GM19240 (cell line): ENCODE measurements around the gene ZBTB7B.
"Not testable (repeated sequence)": the region's sequence is repeated elsewhere in the genome, so short reads cannot be mapped to it uniquely, and the experiment has no call there.

ENCODE experiments used
- DNase-seq: peaks from one replicate; pipeline ENCODE4 v3.0.0; 2011; ENCODE audit warnings: low spot score; ENCODE audit not compliant: insufficient read length

ZBTB7B gene

DNA sequence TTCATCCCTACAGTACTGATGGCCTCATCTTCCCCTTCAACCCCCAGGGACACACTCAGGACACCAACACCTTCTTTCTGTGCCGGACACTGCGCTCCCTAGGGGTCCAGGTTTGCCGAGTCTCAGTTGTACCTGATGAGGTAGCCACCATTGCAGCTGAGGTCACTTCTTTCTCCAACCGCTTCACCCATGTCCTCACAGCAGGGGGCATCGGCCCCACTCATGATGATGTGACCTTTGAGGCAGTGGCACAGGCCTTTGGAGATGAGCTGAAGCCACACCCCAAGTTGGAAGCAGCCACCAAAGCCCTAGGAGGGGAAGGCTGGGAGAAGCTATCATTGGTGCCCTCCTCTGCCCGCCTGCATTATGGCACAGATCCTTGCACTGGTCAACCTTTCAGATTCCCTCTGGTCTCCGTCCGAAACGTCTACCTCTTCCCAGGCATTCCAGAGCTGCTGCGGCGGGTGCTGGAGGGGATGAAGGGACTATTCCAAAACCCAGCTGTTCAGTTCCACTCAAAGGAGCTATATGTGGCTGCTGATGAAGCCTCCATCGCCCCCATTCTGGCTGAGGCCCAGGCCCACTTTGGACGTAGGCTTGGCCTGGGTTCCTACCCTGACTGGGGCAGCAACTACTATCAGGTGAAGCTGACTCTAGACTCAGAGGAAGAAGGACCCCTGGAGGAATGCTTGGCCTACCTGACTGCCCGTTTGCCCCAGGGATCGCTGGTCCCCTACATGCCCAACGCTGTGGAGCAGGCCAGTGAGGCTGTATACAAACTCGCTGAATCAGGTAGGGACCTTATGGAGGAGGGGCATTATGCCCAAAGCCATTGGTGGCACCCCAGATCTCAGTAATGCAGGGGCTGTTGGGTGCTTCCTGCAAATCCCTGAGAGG, 14.3 kb upstream of the ZBTB7B start:
- no peak for DNase-seq

DNA sequence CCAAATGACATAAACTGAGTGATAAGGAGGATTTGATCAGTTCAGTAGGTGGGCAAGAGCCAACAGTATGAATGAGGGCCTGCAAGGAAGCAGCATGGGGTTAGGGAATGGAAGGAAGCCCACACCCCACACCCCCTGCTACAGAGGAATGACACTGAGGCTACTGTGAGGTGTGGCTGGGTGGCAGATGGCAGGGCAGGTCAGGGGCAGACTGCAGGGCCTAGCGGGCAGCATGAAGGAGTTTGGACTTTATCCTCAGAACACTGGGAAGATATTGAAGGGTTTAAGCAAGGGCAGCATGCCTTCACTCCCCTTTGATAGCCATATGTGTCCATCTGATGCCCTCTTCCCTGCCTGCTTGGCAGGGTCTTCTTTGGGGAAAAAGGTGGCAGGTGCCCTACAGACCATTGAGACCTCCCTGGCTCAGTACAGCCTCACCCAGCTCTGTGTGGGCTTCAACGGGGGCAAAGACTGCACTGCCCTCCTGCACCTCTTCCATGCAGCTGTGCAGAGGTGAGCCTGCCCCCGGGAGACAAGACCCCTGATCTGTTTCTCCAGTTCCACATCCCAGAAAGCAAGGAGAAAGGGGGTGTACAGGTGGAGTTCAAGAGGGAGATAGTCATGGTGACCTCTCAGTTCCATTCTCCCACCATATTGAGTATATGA, 13.3 kb upstream of the ZBTB7B start:
- no peak for DNase-seq

DNA sequence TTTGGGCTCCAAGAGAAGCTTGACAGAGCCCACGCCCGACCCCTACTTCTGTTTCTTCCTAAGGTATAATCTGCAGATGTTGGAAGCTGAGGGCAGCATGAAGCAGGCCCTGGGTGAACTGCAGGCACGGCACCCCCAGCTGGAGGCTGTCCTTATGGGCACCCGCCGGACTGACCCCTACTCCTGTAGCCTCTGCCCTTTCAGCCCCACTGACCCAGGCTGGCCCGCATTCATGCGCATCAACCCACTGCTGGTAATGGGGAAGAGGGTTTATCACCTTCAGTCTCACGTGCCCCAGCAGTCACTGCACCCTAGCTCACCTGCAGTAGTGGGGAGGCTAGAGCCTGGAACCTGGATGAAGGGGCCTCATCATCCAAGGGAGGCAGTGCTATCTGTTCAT, 12.3 kb upstream of the ZBTB7B start:
- DNase-seq, result no peak

DNA sequence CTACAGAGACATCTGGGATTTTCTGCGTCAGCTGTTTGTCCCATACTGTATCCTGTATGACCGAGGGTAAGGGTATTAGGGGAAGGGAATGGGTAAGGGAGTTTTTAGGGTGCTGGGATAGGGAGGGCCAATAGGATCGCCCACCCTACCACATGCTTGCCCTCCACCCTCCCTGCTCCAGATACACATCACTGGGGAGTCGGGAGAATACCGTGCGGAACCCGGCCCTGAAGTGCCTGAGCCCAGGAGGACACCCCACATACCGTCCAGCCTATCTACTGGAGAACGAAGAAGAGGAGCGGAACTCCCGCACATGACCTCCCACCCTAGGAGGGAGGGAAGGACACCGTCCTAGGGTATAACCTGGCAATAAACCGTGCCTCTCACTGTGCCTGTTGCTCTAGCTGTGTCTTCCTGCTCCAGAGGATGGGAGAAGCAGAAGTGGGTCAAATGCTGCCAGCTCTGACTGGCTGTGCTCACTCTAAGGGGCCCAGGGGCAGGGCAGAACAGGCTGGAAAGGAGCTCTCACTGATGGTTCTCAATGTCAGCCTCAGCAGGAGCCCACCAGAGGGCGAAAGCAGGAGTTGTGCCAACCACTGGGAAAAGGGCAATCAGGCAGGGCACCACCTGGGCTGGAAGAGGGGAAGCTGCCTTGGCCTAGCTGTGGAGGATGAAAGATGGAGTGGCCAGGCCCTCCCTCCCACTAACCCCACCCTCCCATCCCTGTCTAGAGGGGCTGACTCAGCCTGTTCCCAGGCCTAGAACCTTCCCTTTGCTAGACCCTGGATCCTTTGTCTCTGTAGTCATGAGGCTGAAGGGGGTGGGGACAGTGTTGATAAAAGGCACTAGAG, 9.7 kb upstream of the ZBTB7B start:
- DNase-seq, result no peak

DNA sequence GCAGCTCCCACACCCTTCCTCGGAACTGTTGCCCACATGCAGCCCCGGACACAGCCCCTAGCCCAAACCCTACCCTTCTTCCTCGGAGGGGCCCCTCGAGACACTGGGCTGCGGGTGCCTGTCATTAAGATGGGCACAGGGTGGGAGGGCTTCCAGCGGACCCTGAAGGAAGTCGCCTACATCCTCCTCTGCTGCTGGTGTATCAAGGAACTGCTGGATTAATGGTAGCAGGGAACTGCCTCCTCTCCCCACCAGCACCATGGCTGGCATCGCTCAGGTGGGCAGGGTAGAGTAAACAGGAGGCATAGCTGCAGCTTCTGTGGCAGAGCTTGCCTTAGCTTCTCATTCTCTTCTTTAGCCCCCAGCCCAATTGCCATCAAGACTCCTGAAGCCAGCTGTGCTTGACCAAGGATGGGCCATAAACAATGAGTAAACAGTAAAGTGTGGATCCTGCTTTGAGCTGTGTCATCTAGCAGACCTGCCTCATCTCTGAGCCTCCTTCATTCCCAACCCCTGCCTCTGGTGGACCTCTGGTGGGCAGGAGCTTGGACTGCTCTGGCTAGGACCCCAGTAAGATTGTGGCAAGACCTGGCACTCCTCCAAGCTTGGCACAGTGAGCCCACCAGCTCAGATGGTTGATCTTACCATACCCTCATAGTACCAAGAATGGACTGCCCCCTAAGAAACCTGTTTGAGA, 8.9 kb upstream of the ZBTB7B start, which contains the start of gene LENEP:
Gene LENEP, plus strand, starts transcription at position 15 of the 697 bp plus-strand sequence. Its CDS starts 22 bp downstream, at position 37.
- DNase-seq, result no peak

DNA sequence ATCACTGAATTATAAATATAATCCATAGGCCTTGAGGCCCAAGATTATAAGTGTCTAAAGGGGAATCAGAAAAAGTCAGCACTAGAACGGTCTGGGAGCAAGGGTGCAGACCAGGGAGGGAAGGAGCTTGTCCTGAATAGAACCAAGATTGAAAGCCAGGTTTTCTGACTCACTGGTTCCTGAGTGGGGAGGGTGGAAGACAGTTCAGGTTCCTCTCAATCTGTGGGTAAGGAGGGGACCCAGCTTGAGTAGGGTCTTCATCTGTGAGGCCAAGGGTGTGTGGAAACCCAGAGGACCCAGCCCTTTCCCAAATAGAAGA, 8.4 kb upstream of the ZBTB7B start:
- no peak for DNase-seq

DNA sequence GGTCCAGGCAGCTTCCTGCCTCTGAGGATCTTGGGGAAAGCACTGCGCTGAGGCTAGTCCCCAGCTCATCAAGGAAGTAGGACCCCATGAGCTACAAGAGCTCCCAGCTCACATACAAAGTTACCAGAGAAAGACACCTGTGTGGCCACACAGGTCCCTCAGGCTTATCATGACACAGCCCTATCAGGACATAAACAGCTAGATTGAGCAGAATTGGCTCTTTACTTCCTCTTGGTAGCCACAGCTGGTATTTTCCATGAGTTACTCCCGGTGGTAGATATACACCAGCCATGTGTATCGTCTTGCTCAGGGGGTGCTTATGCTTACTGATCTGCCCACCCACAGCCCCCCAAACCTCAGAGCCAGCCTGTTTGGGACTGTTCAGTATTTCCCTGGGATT, 8.0 kb upstream of the ZBTB7B start:
- DNase-seq, result no peak

DNA sequence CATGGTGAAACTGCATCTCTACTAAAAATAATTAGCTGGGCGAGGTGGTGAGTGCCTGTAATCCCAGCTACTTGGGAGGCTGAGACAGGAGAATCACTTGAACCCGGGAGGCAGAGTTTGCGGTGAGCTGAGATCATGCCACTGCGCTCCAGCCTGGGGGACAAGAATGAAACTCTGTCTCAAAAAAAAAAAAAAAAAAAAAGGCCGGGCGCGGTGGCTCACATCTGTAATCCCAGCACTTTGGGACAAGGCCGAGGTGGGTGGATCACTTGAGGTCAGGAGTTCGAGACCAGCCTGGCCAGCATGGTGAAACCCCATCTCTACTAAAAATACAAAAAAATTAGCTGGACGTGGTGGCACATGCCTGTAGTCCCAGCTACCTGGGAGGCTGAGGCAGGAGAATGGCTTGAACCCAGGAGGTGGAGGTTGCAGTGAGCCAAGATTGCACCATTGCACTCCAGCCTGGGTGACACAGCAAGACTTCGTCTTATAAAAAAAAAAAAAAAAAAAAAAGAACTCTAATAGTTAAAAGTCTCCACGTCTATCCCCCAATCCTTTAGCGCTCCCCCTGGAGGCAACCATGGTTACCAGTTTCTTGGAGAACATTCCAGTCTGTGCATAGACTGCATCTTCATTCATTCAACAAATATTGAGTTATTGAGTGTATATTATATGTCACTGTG, 7.2 kb upstream of the ZBTB7B start:
- DNase-seq, result not testable (repeated sequence)

DNA sequence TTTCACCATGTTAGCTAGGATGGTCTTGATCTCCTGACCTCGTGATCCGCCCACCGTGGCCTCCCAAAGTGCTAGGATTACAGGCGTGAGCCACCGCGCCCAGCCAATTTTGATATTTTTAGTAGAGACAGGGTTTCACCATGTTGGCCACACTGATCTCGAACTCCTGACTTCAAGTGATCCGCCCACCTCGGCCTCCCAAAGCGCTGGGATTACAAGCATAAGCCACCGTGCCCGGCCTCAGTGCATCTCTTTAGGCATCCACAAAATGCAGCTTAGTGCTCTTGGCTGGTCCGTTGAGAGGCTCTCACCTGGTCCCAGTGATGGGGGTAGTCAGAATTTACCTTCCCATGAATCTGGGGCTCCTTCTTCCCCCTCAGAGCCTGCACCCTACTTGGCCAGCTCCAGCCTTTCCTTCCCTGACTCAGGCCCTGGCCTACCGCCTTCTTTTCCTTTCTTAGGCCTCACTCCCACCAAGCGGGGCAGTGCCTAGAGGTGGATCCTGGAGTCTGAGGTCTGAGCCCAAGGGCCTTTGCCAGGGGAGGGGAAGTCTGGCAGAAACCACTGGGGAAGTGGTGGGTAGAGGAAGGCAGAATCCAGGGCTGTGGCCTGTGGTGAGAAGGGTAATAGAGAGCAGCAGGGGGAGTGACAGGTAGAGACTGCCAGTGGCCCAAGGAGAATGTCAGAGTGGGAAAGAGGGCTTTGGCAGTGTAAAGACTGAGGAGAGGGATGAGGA, 5.5 kb upstream of the ZBTB7B start:
- DNase-seq, result no peak

DNA sequence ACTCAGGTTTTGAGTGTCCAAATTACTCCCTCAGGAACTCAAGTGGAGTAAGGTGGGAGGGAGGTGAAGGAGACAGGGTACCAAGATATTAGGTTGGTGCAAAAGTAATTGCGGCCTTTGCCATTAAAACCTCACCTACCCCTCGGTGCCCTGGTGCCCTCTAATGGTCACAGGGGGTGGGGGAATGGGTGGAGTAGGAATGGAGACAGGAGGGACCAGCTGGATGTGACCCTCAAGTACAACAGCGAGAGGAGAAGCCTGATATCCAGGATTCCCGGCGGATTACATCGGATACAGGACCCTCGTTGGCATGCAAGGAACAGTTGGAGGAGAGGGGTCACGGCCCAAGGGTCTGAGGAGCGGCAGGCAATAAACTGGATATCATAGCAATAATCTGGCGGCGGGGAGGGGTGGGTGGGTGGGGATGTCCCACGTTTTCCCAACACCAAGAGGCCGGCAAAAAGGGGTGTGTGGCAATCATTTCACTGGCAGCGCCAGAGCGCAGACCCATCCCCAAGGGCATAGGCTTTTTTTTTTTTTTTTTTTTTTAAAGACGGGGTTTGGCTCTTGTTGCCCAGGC, 4.3 kb upstream of the ZBTB7B start:
- no peak for DNase-seq

DNA sequence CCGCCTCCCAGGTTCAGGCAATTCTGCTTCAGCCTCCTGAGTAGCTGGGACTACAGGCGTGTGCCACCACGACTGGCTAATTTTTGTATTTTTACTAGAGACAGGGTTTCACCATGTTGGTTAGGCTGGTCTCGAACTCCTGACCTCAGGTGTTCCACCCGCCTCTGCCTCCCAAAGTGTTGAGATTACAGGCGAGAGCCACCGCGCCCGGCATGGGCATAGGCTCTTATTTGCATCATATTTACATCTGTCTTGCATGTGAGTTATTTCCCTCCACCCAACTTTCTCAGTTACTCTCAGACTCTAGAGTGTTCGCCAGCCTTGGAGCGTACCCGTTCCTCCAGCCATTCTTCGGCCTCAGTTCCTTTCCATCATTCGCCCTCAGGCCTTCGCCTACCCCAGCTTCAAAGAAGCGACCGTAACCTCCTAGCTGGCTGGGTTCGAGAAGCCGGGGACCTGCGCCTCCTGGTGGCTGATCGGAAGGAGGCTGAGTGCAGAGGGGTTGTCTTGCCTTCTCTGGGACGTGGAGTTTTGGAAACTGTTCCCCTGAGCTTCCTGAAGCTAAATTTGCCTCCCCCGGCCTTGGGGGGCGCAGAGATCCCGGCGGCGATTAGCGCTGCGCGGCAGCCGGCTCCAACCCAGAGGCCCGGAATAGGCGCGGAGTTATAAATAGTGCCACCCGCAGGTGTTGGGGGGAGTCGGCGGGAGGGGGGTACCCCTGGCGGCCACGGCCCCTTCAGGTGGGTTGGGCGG, 3.6 kb upstream of the ZBTB7B start:
- peak; percentile 67 for DNase-seq

DNA sequence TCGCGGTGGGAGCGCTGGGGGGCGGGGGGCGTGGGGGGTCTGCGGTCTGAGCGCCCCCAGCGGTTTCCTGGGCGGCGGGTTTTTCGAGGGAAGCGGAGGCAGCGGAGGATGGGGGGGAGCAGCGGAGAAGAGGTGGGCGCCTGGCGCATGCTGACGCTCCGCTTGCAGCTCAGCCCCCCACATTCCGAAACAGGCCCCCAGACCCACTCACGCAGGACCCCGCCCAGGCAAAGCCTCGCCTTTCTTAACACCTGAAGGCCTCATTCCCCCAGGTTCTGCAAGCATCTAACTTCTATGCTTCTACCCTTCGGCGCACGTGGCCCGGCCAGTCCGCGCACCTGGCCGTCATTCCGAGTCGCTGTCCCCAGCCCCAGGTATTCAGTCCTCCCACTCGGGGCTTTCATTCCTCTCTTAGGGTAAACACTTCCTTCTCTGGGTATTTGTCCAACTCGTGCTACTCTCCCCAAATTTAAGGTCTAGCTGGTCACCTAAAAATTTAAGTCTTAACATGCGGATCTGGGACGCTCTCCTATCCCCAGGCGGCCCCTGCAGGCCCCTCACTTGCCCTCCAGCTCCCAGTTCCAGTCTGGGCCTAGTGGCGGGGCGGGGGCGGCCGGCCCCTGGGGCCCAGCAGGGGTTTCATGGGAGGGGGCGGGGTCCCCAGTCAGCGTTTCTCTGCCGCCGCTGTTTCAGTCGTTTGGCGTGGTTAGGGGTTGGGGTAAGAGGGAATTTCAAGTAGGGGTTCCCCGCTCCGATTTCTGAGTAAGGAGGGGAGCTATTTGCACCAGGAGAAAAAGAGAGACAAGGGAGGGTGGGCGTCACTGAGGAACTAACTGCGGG, 2.8 kb upstream of the ZBTB7B start:
- DNase-seq, result no peak

DNA sequence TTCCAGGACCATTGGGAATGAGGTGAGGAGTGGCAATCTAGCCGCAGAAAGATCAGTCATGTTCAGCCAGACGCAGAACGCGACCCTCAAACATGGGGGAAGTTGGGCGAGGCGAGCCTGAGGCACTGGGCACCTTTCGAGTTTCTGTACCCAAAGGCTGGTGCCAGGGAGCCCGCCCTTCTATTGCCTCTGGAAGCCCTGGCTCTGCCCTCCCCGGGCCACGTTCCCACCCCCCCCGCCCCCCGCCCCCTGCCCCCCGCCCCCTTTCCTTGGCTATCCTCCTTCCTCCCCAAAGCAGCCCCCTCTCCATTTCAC, 2.2 kb upstream of the ZBTB7B start:
- no peak for DNase-seq

DNA sequence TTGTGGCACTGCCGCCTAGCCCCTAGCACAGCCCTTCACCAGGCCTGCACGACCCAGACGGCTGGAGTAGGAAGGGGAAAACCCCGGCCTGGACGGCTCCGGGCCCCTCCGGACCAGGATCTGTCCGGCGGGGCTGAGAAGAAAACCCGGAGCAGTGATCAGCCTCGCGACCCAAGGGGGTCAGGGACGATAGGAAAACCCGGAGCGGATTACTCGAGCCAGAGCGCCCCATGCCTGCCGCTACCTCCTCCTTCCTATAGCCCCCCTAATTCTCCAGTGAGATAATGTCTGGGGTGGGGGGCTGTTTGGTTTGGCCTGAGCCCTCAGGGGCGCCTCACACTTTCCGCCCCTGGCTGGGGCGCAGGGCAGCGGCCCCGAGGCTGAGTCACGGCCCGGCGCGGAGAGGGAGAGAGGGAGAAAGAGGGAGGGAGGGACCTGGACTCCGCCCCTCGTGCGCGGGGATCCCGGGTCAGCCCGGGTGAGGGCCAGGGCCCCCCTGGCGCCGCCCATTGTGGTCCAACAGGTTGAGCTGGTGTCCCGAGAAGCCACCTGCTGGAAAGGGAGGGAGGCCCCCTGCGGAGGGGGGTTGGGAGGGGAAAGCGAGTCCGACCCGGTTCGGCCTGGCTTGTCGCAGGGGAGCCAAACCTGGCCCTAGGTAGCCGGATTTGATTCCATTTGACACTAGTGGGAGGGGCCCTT, 1.7 kb upstream of the ZBTB7B start:
- DNase-seq, result peak; percentile 69

DNA sequence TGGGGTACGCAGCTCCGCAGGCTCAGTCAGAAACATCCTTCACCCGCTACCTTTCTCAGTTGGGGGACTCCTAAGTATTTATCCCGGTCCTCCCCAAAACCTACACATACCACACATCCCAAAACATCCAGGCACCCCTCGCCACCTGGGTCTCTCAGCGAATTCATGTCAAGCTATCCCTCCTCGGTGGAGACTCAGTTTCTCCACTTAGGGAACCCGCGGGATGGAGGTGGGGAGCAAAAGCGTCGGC, 1.3 kb upstream of the ZBTB7B start:
- DNase-seq, result no peak

DNA sequence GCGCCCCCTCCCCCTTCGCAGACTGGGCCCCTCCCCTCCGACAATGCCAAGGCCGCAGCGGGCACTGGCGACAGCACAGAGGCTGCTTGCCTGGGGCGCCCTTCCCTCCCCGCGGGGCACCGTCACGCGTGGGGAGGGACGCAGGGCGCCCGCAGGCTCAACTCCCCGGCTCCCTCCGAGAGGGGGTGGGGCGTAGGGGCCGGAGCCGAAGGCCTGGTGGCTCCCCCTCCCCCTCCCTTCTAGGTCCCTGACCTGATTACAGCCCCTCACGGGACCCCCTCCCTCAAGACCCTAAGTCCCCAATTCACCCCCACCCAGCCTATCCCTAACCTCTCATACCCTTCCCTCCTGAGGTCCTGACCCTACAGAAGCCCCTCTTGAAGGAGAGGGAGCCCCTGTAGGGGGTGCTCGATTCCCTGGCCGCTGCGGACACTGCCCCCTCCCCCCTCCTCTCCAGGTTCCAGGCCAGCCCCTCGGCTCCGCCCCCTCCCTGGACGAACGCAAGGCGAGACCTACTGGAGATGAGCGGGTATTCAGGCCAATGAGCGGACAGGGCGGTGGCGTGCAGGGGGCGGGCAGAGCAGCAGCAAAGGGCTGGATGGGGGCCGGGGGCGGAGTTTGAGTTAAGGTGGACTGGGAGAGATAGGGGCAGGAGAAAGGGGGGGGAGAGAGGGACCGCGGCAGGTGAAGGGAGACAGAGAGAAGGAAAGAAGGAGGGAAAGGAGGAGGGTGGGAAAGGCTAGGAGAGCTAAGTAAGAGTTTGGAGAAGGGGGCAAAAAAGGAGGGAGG, 733 bp upstream of the ZBTB7B start:
- DNase-seq, result peak; percentile 93

DNA sequence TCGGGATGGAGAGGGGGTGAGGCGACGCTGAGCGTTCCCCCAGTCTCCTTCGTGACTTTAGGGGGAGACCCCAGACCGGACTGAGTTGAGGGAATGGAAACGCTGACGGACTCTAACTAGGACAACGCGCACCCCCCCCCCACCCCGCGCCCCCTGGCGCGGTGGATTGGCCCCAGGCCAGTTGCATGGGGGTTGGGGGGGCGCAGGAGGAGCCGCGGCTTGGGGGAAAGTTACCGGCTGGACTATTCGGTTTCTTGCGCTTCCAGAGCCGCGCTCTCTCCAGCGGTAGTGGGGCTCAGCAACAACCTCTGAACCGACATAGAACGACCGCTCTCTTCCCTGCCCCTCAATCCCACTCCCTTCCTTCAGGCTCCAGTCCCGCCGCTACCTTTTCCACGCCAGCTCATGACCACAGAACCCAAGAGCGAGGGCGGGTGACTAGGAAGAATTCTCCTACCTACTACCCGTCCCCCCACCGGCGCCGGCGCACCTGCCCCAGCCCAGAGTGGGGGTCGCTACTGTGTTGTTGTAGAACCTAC, 694 bp downstream of the ZBTB7B start:
- no peak for DNase-seq
